Fibroblast of skin of left quadriceps (primary cell): ENCODE data around the gene RBMS1.

Experiments used
- DNase-seq, 2 experiments: peaks; one replicate each; pipeline ENCODE4 v3.0.0-alpha.2; 2013; ENCODE audit warnings: low read depth in 2 of 2

Gene RBMS1

GRCh38 chr2:160253440-160254188 is 240.0 kb downstream of the RBMS1 start:
- no peak for DNase-seq

GRCh38 chr2:160252900-160253299 is 240.7 kb downstream of the RBMS1 start:
- DNase-seq: no peak

GRCh38 chr2:160252278-160252887 is 241.2 kb downstream of the RBMS1 start:
- DNase-seq: no peak

- no peak for DNase-seq
These were observed 242.0 kb downstream of the RBMS1 start for GRCh38 chr2:160251569-160251968.

- DNase-seq: no peak
These were observed 243.7 kb downstream of the RBMS1 start for GRCh38 chr2:160249876-160250275.

GRCh38 chr2:160247296-160248035 is 246.1 kb downstream of the RBMS1 start:
- DNase-seq: no peak

- no peak for DNase-seq
These were observed 247.3 kb downstream of the RBMS1 start for GRCh38 chr2:160246356-160246755.

GRCh38 chr2:160245614-160246155 is 247.9 kb downstream of the RBMS1 start:
- DNase-seq: no peak

- no peak for DNase-seq
These were observed 250.6 kb downstream of the RBMS1 start for GRCh38 chr2:160242893-160243564.

GRCh38 chr2:160241251-160242137 is 252.1 kb downstream of the RBMS1 start:
- DNase-seq: no peak

- DNase-seq: no peak
These were observed 254.2 kb downstream of the RBMS1 start for GRCh38 chr2:160239436-160239835.

- DNase-seq: no peak
These were observed 255.2 kb downstream of the RBMS1 start for GRCh38 chr2:160238392-160238791.

- DNase-seq: no peak
These were observed 260.6 kb downstream of the RBMS1 start for GRCh38 chr2:160232905-160233475.

GRCh38 chr2:160229591-160229990 is 264.0 kb downstream of the RBMS1 start:
- no peak for DNase-seq

- peak in 1 of 2 experiments; percentile 49 for DNase-seq
These were observed 265.3 kb downstream of the RBMS1 start for GRCh38 chr2:160228141-160228917.

GRCh38 chr2:160227293-160227915 is 266.2 kb downstream of the RBMS1 start:
- DNase-seq: no peak

- no peak for DNase-seq
These were observed 267.2 kb downstream of the RBMS1 start for GRCh38 chr2:160226367-160226766.

- no peak for DNase-seq
These were observed 267.9 kb downstream of the RBMS1 start for GRCh38 chr2:160225722-160226121.

- DNase-seq: no peak
These were observed 269.1 kb downstream of the RBMS1 start for GRCh38 chr2:160224507-160224906.
